ENCODE data around the gene CHST3. TPM values are rescaled to one million over a fixed set of nuclear protein-coding genes. Genes with fewer than 3 reads are reported as not detected.

CHST3 gene
- polyA plus RNA-seq, 1 experiment = 20.9 TPM

GRCh38 chr10:72049969-72050781, 86.0 kb downstream of the CHST3 start:
- Histone ChIP-seq H3K27me3 (ENCODE audit: control insufficient read depth, insufficient read depth, low read length) (peaks cover 4% of the 10 kb centered on the region), H3K36me3 (ENCODE audit: control insufficient read depth, insufficient read depth, low read length) (no peaks in the 10 kb centered on the region), H3K4me3 (ENCODE audit: low read depth, low read length) (no peak overlapping the region)
- no peak for DNase-seq (ENCODE audit: low read depth)
- CTCF ChIA-PET = interaction anchor here (0.6 to 10.6 kb wide), 12 partner anchors 8 to 294 kb away, joined by 3 to 237 read pairs (median 10); partner anchors contain the start of gene CHST3
- no peak for TF ChIP-seq CTCF (IDR thresholded peaks at IDR 0.05; ENCODE audit: insufficient read depth, low read depth, low read length)
- POLR2A ChIA-PET = no interaction called here

- H3K36me3 ChIP-seq (ENCODE audit: control insufficient read depth, insufficient read depth, low read length) = no peaks in the 10 kb centered on the region
- POLR2A ChIA-PET = no interaction called here
- DNase-seq (ENCODE audit: low read depth) = no peak
- peaks cover 4% of the 10 kb centered on the region for H3K27me3 ChIP-seq (ENCODE audit: control insufficient read depth, insufficient read depth, low read length)
- TF ChIP-seq CTCF (IDR thresholded peaks at IDR 0.05; ENCODE audit: insufficient read depth, low read depth, low read length) = no peak
- no peak overlapping the region for H3K4me3 ChIP-seq (ENCODE audit: low read depth, low read length)
- CTCF ChIA-PET = interaction anchor here (1.0 to 10.6 kb wide), 4 partner anchors 80 to 173 kb away, joined by 3 to 237 read pairs (median 34); partner anchors contain the start of gene CHST3
These were observed 86.7 kb downstream of the CHST3 start for GRCh38 chr10:72050873-72051272.

GRCh38 chr10:72053690-72054089, 89.5 kb downstream of the CHST3 start:
- peaks cover 4% of the 10 kb centered on the region for H3K27me3 ChIP-seq (ENCODE audit: control insufficient read depth, insufficient read depth, low read length)
- no peaks in the 10 kb centered on the region for H3K36me3 ChIP-seq (ENCODE audit: control insufficient read depth, insufficient read depth, low read length)
- CTCF ChIA-PET = interaction anchor here (1.3 to 10.6 kb wide), 3 partner anchors 9 to 157 kb away, joined by 3 to 237 read pairs (median 5); no protein-coding TSS in a partner anchor
- H3K4me3 ChIP-seq (ENCODE audit: low read depth, low read length) = no peak overlapping the region
- no peak for DNase-seq (ENCODE audit: low read depth)
- POLR2A ChIA-PET = no interaction called here
- no peak for TF ChIP-seq CTCF (IDR thresholded peaks at IDR 0.05; ENCODE audit: insufficient read depth, low read depth, low read length)

GRCh38 chr10:72056113-72056512, 91.9 kb downstream of the CHST3 start:
- CTCF ChIA-PET = interaction anchor here (1.0 to 1.3 kb wide), 2 partner anchors 100 to 219 kb away, joined by 3 read pairs; no protein-coding TSS in a partner anchor
- DNase-seq (ENCODE audit: low read depth) = no peak
- H3K27me3 ChIP-seq (ENCODE audit: control insufficient read depth, insufficient read depth, low read length) = peaks cover 8% of the 10 kb centered on the region

More at GRCh38 chr10:72056113-72056512, 91.9 kb downstream of the CHST3 start:
- Histone ChIP-seq H3K36me3 (ENCODE audit: control insufficient read depth, insufficient read depth, low read length) (no peaks in the 10 kb centered on the region), H3K4me3 (ENCODE audit: low read depth, low read length) (no peak overlapping the region)
- POLR2A ChIA-PET = no interaction called here
- no peak for TF ChIP-seq CTCF (IDR thresholded peaks at IDR 0.05; ENCODE audit: insufficient read depth, low read depth, low read length)
